Measurements from ENCODE around the gene CSNK2A3.

DNA sequence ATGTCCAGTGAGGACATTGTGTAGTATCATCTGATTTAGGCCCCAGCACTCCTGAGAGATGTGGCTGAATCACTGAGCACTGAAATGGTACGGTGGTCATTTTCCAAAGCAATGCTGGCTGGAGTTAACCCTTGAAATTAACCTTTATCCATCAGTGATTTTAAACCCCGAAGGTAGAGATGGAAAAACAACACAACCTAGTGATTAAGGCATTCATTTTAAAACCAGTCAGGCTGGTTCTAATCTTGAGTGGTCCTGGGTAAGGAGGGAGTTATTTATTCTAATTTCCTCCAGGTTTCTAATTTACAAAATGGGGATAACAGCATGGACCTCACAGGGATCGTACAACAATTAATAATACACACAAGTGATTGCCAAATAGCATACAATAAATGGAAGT, 6.6 kb upstream of the CSNK2A3 start:
- TF ChIP-seq, protein P1, sequence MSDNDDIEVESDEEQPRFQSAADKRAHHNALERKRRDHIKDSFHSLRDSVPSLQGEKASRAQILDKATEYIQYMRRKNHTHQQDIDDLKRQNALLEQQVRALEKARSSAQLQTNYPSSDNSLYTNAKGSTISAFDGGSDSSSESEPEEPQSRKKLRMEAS (CRISPR knock-in tag; IDR thresholded peaks at IDR 0.05): no peak
- TF ChIP-seq, protein P2, sequence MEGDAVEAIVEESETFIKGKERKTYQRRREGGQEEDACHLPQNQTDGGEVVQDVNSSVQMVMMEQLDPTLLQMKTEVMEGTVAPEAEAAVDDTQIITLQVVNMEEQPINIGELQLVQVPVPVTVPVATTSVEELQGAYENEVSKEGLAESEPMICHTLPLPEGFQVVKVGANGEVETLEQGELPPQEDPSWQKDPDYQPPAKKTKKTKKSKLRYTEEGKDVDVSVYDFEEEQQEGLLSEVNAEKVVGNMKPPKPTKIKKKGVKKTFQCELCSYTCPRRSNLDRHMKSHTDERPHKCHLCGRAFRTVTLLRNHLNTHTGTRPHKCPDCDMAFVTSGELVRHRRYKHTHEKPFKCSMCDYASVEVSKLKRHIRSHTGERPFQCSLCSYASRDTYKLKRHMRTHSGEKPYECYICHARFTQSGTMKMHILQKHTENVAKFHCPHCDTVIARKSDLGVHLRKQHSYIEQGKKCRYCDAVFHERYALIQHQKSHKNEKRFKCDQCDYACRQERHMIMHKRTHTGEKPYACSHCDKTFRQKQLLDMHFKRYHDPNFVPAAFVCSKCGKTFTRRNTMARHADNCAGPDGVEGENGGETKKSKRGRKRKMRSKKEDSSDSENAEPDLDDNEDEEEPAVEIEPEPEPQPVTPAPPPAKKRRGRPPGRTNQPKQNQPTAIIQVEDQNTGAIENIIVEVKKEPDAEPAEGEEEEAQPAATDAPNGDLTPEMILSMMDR (IDR thresholded peaks at IDR 0.05): no peak
- no peak for TF ChIP-seq CREB1 (CRISPR knock-in tag; IDR thresholded peaks at IDR 0.05)
- no peak for TF ChIP-seq ZNF263 (CRISPR knock-in tag; IDR thresholded peaks at IDR 0.05; ENCODE audit: low read depth)
- no peak for TF ChIP-seq TCF7 (CRISPR knock-in tag; IDR thresholded peaks at IDR 0.05; ENCODE audit: low read depth)
- no peak for TF ChIP-seq CBFB (CRISPR knock-in tag; IDR thresholded peaks at IDR 0.05; ENCODE audit: low read depth)
- TF ChIP-seq, protein P3, sequence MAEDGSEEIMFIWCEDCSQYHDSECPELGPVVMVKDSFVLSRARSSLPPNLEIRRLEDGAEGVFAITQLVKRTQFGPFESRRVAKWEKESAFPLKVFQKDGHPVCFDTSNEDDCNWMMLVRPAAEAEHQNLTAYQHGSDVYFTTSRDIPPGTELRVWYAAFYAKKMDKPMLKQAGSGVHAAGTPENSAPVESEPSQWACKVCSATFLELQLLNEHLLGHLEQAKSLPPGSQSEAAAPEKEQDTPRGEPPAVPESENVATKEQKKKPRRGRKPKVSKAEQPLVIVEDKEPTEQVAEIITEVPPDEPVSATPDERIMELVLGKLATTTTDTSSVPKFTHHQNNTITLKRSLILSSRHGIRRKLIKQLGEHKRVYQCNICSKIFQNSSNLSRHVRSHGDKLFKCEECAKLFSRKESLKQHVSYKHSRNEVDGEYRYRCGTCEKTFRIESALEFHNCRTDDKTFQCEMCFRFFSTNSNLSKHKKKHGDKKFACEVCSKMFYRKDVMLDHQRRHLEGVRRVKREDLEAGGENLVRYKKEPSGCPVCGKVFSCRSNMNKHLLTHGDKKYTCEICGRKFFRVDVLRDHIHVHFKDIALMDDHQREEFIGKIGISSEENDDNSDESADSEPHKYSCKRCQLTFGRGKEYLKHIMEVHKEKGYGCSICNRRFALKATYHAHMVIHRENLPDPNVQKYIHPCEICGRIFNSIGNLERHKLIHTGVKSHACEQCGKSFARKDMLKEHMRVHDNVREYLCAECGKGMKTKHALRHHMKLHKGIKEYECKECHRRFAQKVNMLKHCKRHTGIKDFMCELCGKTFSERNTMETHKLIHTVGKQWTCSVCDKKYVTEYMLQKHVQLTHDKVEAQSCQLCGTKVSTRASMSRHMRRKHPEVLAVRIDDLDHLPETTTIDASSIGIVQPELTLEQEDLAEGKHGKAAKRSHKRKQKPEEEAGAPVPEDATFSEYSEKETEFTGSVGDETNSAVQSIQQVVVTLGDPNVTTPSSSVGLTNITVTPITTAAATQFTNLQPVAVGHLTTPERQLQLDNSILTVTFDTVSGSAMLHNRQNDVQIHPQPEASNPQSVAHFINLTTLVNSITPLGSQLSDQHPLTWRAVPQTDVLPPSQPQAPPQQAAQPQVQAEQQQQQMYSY (CRISPR knock-in tag; IDR thresholded peaks at IDR 0.05): no peak
- TF ChIP-seq NR3C1 (CRISPR knock-in tag; conservative IDR thresholded peaks at IDR 0.05; ENCODE audit: low read depth): no peak
- TF ChIP-seq SP1 (CRISPR knock-in tag; conservative IDR thresholded peaks at IDR 0.05): no peak
- no peak for TF ChIP-seq RORB (CRISPR knock-in tag; IDR thresholded peaks at IDR 0.05)
- TF ChIP-seq SMAD4 (CRISPR knock-in tag; IDR thresholded peaks at IDR 0.05): no peak
- TF ChIP-seq, protein P4, sequence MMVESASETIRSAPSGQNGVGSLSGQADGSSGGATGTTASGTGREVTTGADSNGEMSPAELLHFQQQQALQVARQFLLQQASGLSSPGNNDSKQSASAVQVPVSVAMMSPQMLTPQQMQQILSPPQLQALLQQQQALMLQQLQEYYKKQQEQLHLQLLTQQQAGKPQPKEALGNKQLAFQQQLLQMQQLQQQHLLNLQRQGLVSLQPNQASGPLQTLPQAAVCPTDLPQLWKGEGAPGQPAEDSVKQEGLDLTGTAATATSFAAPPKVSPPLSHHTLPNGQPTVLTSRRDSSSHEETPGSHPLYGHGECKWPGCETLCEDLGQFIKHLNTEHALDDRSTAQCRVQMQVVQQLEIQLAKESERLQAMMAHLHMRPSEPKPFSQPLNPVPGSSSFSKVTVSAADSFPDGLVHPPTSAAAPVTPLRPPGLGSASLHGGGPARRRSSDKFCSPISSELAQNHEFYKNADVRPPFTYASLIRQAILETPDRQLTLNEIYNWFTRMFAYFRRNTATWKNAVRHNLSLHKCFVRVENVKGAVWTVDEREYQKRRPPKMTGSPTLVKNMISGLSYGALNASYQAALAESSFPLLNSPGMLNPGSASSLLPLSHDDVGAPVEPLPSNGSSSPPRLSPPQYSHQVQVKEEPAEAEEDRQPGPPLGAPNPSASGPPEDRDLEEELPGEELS (CRISPR knock-in tag; IDR thresholded peaks at IDR 0.05): no peak
- TF ChIP-seq, protein P5, sequence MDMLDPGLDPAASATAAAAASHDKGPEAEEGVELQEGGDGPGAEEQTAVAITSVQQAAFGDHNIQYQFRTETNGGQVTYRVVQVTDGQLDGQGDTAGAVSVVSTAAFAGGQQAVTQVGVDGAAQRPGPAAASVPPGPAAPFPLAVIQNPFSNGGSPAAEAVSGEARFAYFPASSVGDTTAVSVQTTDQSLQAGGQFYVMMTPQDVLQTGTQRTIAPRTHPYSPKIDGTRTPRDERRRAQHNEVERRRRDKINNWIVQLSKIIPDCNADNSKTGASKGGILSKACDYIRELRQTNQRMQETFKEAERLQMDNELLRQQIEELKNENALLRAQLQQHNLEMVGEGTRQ (CRISPR knock-in tag; IDR thresholded peaks at IDR 0.05): no peak
